SK-N-SH (cell line): ENCODE results near the gene MBD3. TPM values are rescaled to one million over a fixed set of nuclear protein-coding genes. Genes with fewer than 3 reads are reported as not detected.

Experiments used
- CTCF ChIA-PET: fragments of 300-600, 350-600 bp; formaldehyde crosslinking; extraction: SDS; loops from one replicate; lab custom pipeline; 2021; lab: Yijun Ruan, JAX
- POLR2A ChIA-PET: fragments of 350-600 bp; sonication (Branson Sonifier 250); formaldehyde crosslinking; extraction: SDS; loops from one replicate; lab custom pipeline; 2020; ENCODE audit warnings: antibody characterized with exemption, inconsistent platforms; lab: Yijun Ruan, JAX
- DNase-seq: peaks from one replicate; pipeline ENCODE4 v3.0.0; 2012
- H2AFZ ChIP-seq: fragments of 200-600 bp; sonication (generic); 2 replicates; pipeline ENCODE4 v1.8.1; 2016; ENCODE audit warnings: antibody characterized with exemption, mild to moderate bottlenecking, low read depth
- H3F3A ChIP-seq: fragments of 200-600 bp; sonication (generic); replicated peaks from 2 replicates; pipeline ENCODE3; 2016; ENCODE audit warnings: antibody characterized with exemption, mild to moderate bottlenecking; ENCODE audit not compliant: insufficient read depth
- H3K27ac ChIP-seq, 2 experiments: fragments of 200-500 bp in 1 of 2; fragments of 200-600 bp in 1 of 2; sonication (Bioruptor generic) in 1 of 2; sonication (generic), shearing (Covaris generic) in 1 of 2; 2 replicates each; pipeline versions ENCODE4 v1.5.1 to v1.6.1; 2014 to 2016; ENCODE audit warnings: low read depth in 2 of 2, inconsistent platforms in 1 of 2, low read length in 1 of 2, mild to moderate bottlenecking in 1 of 2, mixed read lengths in 1 of 2
- H3K27me3 ChIP-seq: fragments of 200-600 bp; sonication (generic), shearing (Covaris generic); 2 replicates; pipeline ENCODE4 v1.6.1; 2016; ENCODE audit warnings: mixed run types; ENCODE audit not compliant: insufficient read depth
- H3K36me3 ChIP-seq, 2 experiments: fragments of 200-500 bp in 1 of 2; fragments of 200-600 bp in 1 of 2; sonication (Bioruptor generic) in 1 of 2; sonication (generic) in 1 of 2; replicated peaks in 1 of 2; 2 replicates each; pipeline versions ENCODE3 to v1.5.1; 2014 to 2016; ENCODE audit warnings: low read length in 1 of 2, mild to moderate bottlenecking in 1 of 2; ENCODE audit not compliant: insufficient read depth in 2 of 2, control insufficient read depth in 1 of 2
- H3K4me1 ChIP-seq, 2 experiments: fragments of 200-500 bp in 1 of 2; fragments of 200-600 bp in 1 of 2; sonication (Bioruptor generic) in 1 of 2; sonication (generic), shearing (Covaris generic) in 1 of 2; 2 replicates each; pipeline versions ENCODE4 v1.5.1 to v1.6.1; 2014 to 2016; ENCODE audit warnings: low read depth in 1 of 2, low read length in 1 of 2, mixed run types in 1 of 2; ENCODE audit not compliant: insufficient read depth in 2 of 2, control insufficient read depth in 1 of 2
- H3K4me2 ChIP-seq: fragments of 200-600 bp; sonication (generic), shearing (Covaris generic); 2 replicates; pipeline ENCODE4 v1.6.1; 2017; ENCODE audit warnings: mixed run types
- H3K4me3 ChIP-seq, 2 experiments: fragments of 200-500 bp in 1 of 2; fragments of 200-600 bp in 1 of 2; sonication (Bioruptor generic) in 1 of 2; sonication (generic), shearing (Covaris generic) in 1 of 2; 2 replicates each; pipeline versions ENCODE4 v1.5.1 to v1.8.1; 2014 to 2016; ENCODE audit warnings: low read depth in 2 of 2, inconsistent platforms in 1 of 2, low read length in 1 of 2, mild to moderate bottlenecking in 1 of 2, mixed read lengths in 1 of 2, moderate library complexity in 1 of 2
- H3K79me2 ChIP-seq: fragments of 200-600 bp; sonication (generic); 2 replicates; pipeline ENCODE4 v1.8.1; 2017; ENCODE audit warnings: mild to moderate bottlenecking; ENCODE audit not compliant: insufficient read depth
- H3K9ac ChIP-seq: fragments of 200-600 bp; sonication (generic); 2 replicates; pipeline ENCODE4 v1.6.1; 2017; ENCODE audit warnings: mixed run types
- H3K9me2 ChIP-seq: fragments of 200-600 bp; sonication (generic); 2 replicates; pipeline ENCODE4 v1.6.1; 2017; ENCODE audit warnings: mixed run types
- H3K9me3 ChIP-seq: fragments of 200-600 bp; sonication (generic); 2 replicates; pipeline ENCODE4 v1.6.1; 2017; ENCODE audit warnings: mixed run types, mild to moderate bottlenecking, moderate library complexity
- H4K20me1 ChIP-seq: fragments of 200-600 bp; sonication (generic); 2 replicates; pipeline ENCODE4 v1.6.1; 2017; ENCODE audit warnings: mild to moderate bottlenecking, mixed run types; ENCODE audit not compliant: insufficient read depth
- EZH2phosphoT487 ChIP-seq: fragments of 200-600 bp; sonication (generic); IDR thresholded peaks from 2 replicates; pipeline ENCODE4 v1.6.1; 2017; ENCODE audit warnings: low read depth, mixed run types, mild to moderate bottlenecking, antibody characterized with exemption, moderate library complexity, borderline replicate concordance
- FOSL2 ChIP-seq: IDR thresholded peaks from 2 replicates; pipeline ENCODE4 v1.4.0; 2012; ENCODE audit warnings: low read depth, mild to moderate bottlenecking, moderate library complexity, borderline replicate concordance
- FOXJ3 ChIP-seq: sonication (generic); formaldehyde crosslinking; IDR thresholded peaks from 2 replicates; pipeline ENCODE4 v1.5.1; 2020; ENCODE audit warnings: mild to moderate bottlenecking, missing genetic modification reagents
- FOXM1 ChIP-seq: IDR thresholded peaks from 2 replicates; pipeline ENCODE4 v1.4.0; 2012; ENCODE audit warnings: low read depth, mild to moderate bottlenecking
- IRF3 ChIP-seq: fragments of 150-350 bp; IDR thresholded peaks from 2 replicates; pipeline ENCODE4 v1.6.1; 2016; ENCODE audit warnings: mild to moderate bottlenecking, low read depth, low read length
- JUND ChIP-seq: IDR thresholded peaks from 2 replicates; pipeline ENCODE4 v1.4.0; 2012
- MAX ChIP-seq: IDR thresholded peaks from 2 replicates; pipeline ENCODE4 v1.4.0; 2012; ENCODE audit warnings: low read depth
- MEF2A ChIP-seq: IDR thresholded peaks from 2 replicates; pipeline ENCODE4 v1.4.0; 2012; ENCODE audit warnings: low read depth, borderline replicate concordance
- MXI1 ChIP-seq: IDR thresholded peaks from 2 replicates; pipeline ENCODE4 v1.6.1; 2012; ENCODE audit warnings: mild to moderate bottlenecking, low read depth, low read length, improper control_type of control experiment
- NFIC ChIP-seq: IDR thresholded peaks from 2 replicates; pipeline ENCODE4 v1.4.0; 2012; ENCODE audit warnings: borderline replicate concordance
- TAF1 ChIP-seq: IDR thresholded peaks from 2 replicates; pipeline ENCODE4 v1.6.1; 2012; ENCODE audit warnings: low read depth, mild to moderate bottlenecking, low read length, moderate library complexity, borderline replicate concordance
- TEAD4 ChIP-seq: IDR thresholded peaks from 2 replicates; pipeline ENCODE4 v1.4.0; 2012; ENCODE audit warnings: mild to moderate bottlenecking, borderline replicate concordance; ENCODE audit not compliant: insufficient read depth
- USF2 ChIP-seq: fragments of 150-350 bp; IDR thresholded peaks from 2 replicates; pipeline ENCODE4 v1.6.1; 2017; ENCODE audit warnings: antibody characterized with exemption, low read length, low read depth, borderline replicate concordance
- WGBS: methylation state at CpG from one replicate; pipeline ENCODE4 v1.1.6; 2017; ENCODE audit warnings: low lambda C conversion rate; 5-methylcytosine and 5-hydroxymethylcytosine counted together
- polyA plus RNA-seq, 3 experiments: library from polyadenylated mRNA; depleted of rRNA; stranded (reverse); fragments of >200 nt; gene quantifications; 2 replicates each; pipeline ENCODE4 v1.2.3, GENCODE V29; 2012
- TF ChIP-seq, protein P1 (sequence below): fragments of 200-600 bp; sonication (generic); IDR thresholded peaks from 2 replicates; pipeline ENCODE4 v1.6.1; 2017; ENCODE audit warnings: antibody characterized with exemption, mild to moderate bottlenecking, moderate library complexity

Gene MBD3
- polyA plus RNA-seq, 1 of the 3 experiments (the other 2 are of a cell fraction): 96.5 TPM

- Histone ChIP-seq H2AFZ (no peak overlapping the region), H3K9me3 (no peaks in the 10 kb centered on the region), H3K36me3 (peaks cover 7 to 9% of the 10 kb centered on the region in 2 experiments), H3K27me3 (no peaks in the 10 kb centered on the region), H3K79me2 (peaks cover 65% of the 10 kb centered on the region), H3K4me3 (no peak overlapping the region), H3K9me2 (no peaks in the 10 kb centered on the region), H3K27ac (no peak overlapping the region), H3F3A (peaks cover 10% of the 10 kb centered on the region), H3K9ac (no peak overlapping the region), H3K4me1 (peaks cover 5 to 9% of the 10 kb centered on the region in 2 experiments; a peak in 2 of 4 replicates), H3K4me2 (no peak overlapping the region), H4K20me1 (peaks cover 26% of the 10 kb centered on the region)
- 93% methylated on average over 21 of the region's 21 CpGs for WGBS
- POLR2A ChIA-PET: interaction anchor here (0.8 kb wide), 1 partner anchor 9 kb away, joined by 3 read pairs; the partner anchor contains the start of gene MBD3
- no peak for TF ChIP-seq EZH2phosphoT487
- TF ChIP-seq MXI1: no peak
- TF ChIP-seq IRF3: no peak
- DNase-seq: no peak
- CTCF ChIA-PET: interaction anchor here (0.8 to 1.1 kb wide), 2 partner anchors 186 to 224 kb away, joined by 3 read pairs; no protein-coding TSS in a partner anchor
Observed at GRCh38 chr19:1602091-1602707, 9.5 kb upstream of the MBD3 start.

DNA sequence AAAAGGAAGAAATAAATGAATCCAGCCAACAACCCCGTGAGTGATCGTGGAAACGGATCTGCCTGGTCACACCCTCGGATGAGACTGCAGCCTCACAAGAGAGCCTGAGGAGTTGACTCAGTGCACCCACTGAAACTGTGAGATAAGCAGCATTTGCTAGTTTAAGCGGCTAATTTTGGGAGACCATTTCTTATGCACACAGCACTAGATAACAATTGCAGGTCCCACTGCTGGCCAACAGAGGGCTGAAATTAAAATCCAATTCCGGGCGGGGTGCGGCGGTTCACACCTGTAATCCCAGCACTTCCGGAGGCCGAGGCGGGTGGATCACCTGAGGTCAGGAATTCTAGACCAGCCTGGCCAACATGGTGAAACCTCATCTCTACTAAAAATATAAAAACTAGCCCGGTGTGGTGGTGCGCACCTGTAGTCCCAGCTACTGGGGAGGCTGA, 9.0 kb upstream of the MBD3 start:
- Histone ChIP-seq H3K9ac (no peak overlapping the region), H3K4me1 (peaks cover 5 to 9% of the 10 kb centered on the region in 2 experiments; a peak in 2 of 4 replicates), H4K20me1 (peaks cover 26% of the 10 kb centered on the region), H3F3A (peaks cover 13% of the 10 kb centered on the region), H3K4me2 (no peak overlapping the region), H3K27ac (no peak overlapping the region), H3K9me2 (no peaks in the 10 kb centered on the region), H3K27me3 (no peaks in the 10 kb centered on the region), H3K9me3 (no peaks in the 10 kb centered on the region), H2AFZ (no peak overlapping the region), H3K36me3 (peaks cover 7 to 13% of the 10 kb centered on the region in 2 experiments), H3K79me2 (peaks cover 65% of the 10 kb centered on the region), H3K4me3 (no peak overlapping the region)
- no peak for DNase-seq
- TF ChIP-seq MXI1: no peak
- TF ChIP-seq, protein P1, sequence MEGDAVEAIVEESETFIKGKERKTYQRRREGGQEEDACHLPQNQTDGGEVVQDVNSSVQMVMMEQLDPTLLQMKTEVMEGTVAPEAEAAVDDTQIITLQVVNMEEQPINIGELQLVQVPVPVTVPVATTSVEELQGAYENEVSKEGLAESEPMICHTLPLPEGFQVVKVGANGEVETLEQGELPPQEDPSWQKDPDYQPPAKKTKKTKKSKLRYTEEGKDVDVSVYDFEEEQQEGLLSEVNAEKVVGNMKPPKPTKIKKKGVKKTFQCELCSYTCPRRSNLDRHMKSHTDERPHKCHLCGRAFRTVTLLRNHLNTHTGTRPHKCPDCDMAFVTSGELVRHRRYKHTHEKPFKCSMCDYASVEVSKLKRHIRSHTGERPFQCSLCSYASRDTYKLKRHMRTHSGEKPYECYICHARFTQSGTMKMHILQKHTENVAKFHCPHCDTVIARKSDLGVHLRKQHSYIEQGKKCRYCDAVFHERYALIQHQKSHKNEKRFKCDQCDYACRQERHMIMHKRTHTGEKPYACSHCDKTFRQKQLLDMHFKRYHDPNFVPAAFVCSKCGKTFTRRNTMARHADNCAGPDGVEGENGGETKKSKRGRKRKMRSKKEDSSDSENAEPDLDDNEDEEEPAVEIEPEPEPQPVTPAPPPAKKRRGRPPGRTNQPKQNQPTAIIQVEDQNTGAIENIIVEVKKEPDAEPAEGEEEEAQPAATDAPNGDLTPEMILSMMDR: peak; percentile 36; the same call in 1 of the 2 replicates
- POLR2A ChIA-PET: interaction anchor here (0.8 kb wide), 1 partner anchor 9 kb away, joined by 3 read pairs; the partner anchor contains the start of gene MBD3
- 95% methylated on average over 12 of the region's 14 CpGs for WGBS
- CTCF ChIA-PET: interaction anchor here (0.8 to 2.2 kb wide), 3 partner anchors 23 to 224 kb away, joined by 3 to 6 read pairs (median 3); no protein-coding TSS in a partner anchor

- no peak overlapping the region for H3K4me3 ChIP-seq
- no peak overlapping the region for H3K27ac ChIP-seq
- H3K27me3 ChIP-seq: no peaks in the 10 kb centered on the region
- no peak for DNase-seq
- peaks cover 4% of the 10 kb centered on the region for H3F3A ChIP-seq
- ChIA-PET CTCF (interaction anchor here (1.5 to 2.2 kb wide), 3 partner anchors 54 to 73 kb away, joined by 4 to 6 read pairs (median 5); no protein-coding TSS in a partner anchor), POLR2A (no interaction called here)
- H3K4me2 ChIP-seq: no peak overlapping the region
- no peak overlapping the region for H2AFZ ChIP-seq
- H4K20me1 ChIP-seq: peaks cover 26% of the 10 kb centered on the region
- no peaks in the 10 kb centered on the region for H3K9me2 ChIP-seq
- no peak overlapping the region for H3K9ac ChIP-seq
- peaks cover 12 to 15% of the 10 kb centered on the region in 2 experiments for H3K36me3 ChIP-seq
- H3K4me1 ChIP-seq: peaks cover 0 to 4% of the 10 kb centered on the region in 2 experiments; a peak in 1 of 4 replicates
- H3K79me2 ChIP-seq: peaks cover 57% of the 10 kb centered on the region
- H3K9me3 ChIP-seq: no peaks in the 10 kb centered on the region
- WGBS: no CpG with 5 or more reads among the region's 15 CpGs
- TF ChIP-seq NFIC (no peak), FOXJ3 (CRISPR knock-in tag) (no peak), FOXM1 (no peak), USF2 (no peak), FOSL2 (no peak), TAF1 (no peak), MEF2A (no peak), MAX (no peak), JUND (no peak), TEAD4 (no peak), IRF3 (no peak)
Observed at GRCh38 chr19:1599460-1599846, 6.8 kb upstream of the MBD3 start.
